T-helper 1 cell treated with Interleukin-12 subunit alpha and Interleukin-12 subunit beta and Interleukin-4 antibody, amounts not matched to agents 30 μg/mL and 1 μg/mL, for 36 hours (primary cell): ENCODE measurements around the gene FNBP1.

ENCODE experiments used
- H3K27ac Mint-ChIP-seq: one replicate; pipeline ENCODE4 v1.8.0; 2021; ENCODE audit warnings: mild to moderate bottlenecking, mixed read lengths
- H3K27me3 Mint-ChIP-seq: one replicate; pipeline ENCODE4 v1.8.0; 2021; ENCODE audit warnings: low read depth, mixed read lengths
- H3K36me3 Mint-ChIP-seq: one replicate; pipeline ENCODE4 v1.8.0; 2021; ENCODE audit warnings: low read depth, mixed read lengths
- H3K4me1 Mint-ChIP-seq: one replicate; pipeline ENCODE4 v1.8.0; 2021; ENCODE audit warnings: low read depth, mixed read lengths
- H3K4me3 Mint-ChIP-seq: one replicate; pipeline ENCODE4 v1.8.0; 2021; ENCODE audit warnings: mild to moderate bottlenecking, moderate library complexity, mixed read lengths
- H3K9me3 Mint-ChIP-seq: one replicate; pipeline ENCODE4 v1.8.0; 2021; ENCODE audit warnings: mixed read lengths

FNBP1 gene

GRCh38 chr9:130054325-130054786 lies 11.4 kb upstream of the FNBP1 start:
- Mint-ChIP-seq H3K4me3 (peak overlapping the region; percentile 94), H3K4me1 (peaks cover 16% of the 10 kb centered on the region), H3K9me3 (no peaks in the 10 kb centered on the region), H3K27ac (peak overlapping the region; percentile 89), H3K36me3 (peaks cover 12% of the 10 kb centered on the region), H3K27me3 (no peaks in the 10 kb centered on the region)

GRCh38 chr9:130053504-130054324 lies 10.7 kb upstream of the FNBP1 start, which contains the start of gene GPR107:
GPR107 (plus strand) TSS chr9:130053906; CDS start chr9:130053933, 27 bp downstream.
- Mint-ChIP-seq H3K27ac (peak within 1 kb of the TSS; percentile 89), H3K27me3 (no peaks in the 10 kb centered on the region), H3K9me3 (no peaks in the 10 kb centered on the region), H3K36me3 (peaks cover 9% of the 10 kb centered on the region), H3K4me3 (peak within 1 kb of the TSS; percentile 94), H3K4me1 (peaks cover 15% of the 10 kb centered on the region)

- Mint-ChIP-seq H3K4me1 (peaks cover 13% of the 10 kb centered on the region), H3K9me3 (no peaks in the 10 kb centered on the region), H3K36me3 (peaks cover 6% of the 10 kb centered on the region), H3K4me3 (peak overlapping the region; percentile 94), H3K27me3 (no peaks in the 10 kb centered on the region), H3K27ac (peak overlapping the region; percentile 75)
Measured at GRCh38 chr9:130053109-130053503, 10.1 kb upstream of the FNBP1 start.

DNA sequence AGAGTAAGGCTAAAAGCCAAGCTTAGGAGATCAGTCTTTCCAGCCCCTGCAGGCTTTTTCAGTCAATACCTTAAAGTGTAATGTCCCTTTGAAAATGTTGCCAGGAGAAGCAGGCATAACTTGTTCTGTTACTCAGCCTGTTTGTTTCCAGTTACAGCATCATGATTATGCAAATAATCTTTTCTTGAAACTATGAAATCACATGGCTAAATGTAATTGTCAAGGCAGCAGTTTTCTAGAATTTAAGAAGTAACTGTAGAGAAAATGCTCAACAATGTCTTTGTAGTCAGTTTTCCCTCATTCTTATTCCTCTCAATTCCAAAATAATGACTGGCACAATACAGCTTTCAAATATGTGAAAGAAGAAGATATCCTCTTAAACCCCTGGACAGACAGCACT lies 8.9 kb upstream of the FNBP1 start:
- Mint-ChIP-seq H3K27ac (peak overlapping the region; percentile 58), H3K36me3 (peaks cover 5% of the 10 kb centered on the region), H3K27me3 (no peaks in the 10 kb centered on the region), H3K4me3 (peak overlapping the region; percentile 55), H3K9me3 (no peaks in the 10 kb centered on the region), H3K4me1 (peaks cover 9% of the 10 kb centered on the region)

DNA sequence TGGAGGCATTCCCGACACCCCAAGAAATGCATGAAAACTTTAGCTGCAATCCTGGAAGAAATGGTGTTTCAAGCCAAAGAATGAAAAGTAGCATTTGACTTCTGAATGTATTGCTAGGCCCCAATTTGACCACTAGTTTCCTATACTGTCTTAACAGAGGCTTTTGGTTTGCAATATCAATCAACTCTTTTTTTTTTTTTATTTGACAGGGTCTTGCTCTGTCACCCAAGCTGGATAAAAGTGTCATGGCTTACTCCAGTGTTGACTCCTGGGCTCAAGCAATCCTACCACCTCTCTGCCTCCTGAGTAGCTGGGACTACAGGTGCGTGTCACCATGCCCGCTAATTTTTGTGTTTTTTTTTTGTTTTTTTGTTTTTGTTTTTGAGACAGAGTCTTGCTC lies 7.5 kb upstream of the FNBP1 start:
- H3K27me3 Mint-ChIP-seq: no peaks in the 10 kb centered on the region
- peaks cover 14% of the 10 kb centered on the region for H3K4me1 Mint-ChIP-seq
- no peaks in the 10 kb centered on the region for H3K9me3 Mint-ChIP-seq
- peak overlapping the region; percentile 41 for H3K27ac Mint-ChIP-seq
- H3K36me3 Mint-ChIP-seq: peaks cover 5% of the 10 kb centered on the region
- no peak overlapping the region for H3K4me3 Mint-ChIP-seq

DNA sequence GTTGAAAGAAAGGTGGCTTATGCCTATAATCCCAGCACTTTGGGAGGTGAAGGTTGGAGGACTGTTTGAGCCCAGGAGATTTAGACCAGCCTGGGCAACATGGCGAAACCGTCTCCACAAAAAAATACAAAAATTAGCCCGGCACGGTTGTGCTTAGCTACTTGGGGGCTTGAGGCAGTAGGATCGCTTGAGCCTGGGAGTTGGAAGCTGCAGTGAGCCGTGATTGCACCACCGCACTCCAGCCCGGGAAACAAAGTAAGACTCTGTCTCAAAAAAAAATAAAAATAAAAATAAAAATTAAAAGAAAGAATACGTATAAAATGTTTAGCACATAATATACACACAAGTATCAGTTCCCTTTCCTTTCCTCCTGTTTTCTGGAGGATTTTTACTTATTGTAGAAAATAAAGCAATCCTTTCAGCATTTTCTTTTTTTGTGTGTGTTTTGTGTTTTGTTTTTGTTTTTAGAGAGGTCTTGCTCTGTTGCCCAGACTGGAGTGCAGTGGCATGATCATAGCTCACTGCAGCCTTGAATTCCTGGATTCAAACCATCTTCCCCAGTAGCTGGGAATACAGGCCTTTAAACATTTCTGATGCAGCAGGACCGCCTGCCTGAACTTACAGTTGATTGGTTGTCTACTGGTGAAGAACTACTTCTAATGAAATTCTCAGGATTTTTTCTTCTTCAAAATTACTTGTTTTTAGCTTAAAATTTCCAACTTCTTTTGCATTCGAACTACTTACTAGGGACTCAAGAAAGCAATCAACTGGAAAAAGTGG lies 6.6 kb upstream of the FNBP1 start:
- Mint-ChIP-seq H3K4me3 (no peak overlapping the region), H3K27me3 (no peaks in the 10 kb centered on the region), H3K9me3 (no peaks in the 10 kb centered on the region), H3K4me1 (peaks cover 18% of the 10 kb centered on the region), H3K27ac (no peak overlapping the region), H3K36me3 (peaks cover 5% of the 10 kb centered on the region)

GRCh38 chr9:130045725-130046450 lies 2.9 kb upstream of the FNBP1 start:
- Mint-ChIP-seq H3K4me1 (peaks cover 25% of the 10 kb centered on the region), H3K36me3 (peaks cover 13% of the 10 kb centered on the region), H3K9me3 (no peaks in the 10 kb centered on the region), H3K27ac (peak overlapping the region; percentile 88), H3K4me3 (peak overlapping the region; percentile 74), H3K27me3 (no peaks in the 10 kb centered on the region)

DNA sequence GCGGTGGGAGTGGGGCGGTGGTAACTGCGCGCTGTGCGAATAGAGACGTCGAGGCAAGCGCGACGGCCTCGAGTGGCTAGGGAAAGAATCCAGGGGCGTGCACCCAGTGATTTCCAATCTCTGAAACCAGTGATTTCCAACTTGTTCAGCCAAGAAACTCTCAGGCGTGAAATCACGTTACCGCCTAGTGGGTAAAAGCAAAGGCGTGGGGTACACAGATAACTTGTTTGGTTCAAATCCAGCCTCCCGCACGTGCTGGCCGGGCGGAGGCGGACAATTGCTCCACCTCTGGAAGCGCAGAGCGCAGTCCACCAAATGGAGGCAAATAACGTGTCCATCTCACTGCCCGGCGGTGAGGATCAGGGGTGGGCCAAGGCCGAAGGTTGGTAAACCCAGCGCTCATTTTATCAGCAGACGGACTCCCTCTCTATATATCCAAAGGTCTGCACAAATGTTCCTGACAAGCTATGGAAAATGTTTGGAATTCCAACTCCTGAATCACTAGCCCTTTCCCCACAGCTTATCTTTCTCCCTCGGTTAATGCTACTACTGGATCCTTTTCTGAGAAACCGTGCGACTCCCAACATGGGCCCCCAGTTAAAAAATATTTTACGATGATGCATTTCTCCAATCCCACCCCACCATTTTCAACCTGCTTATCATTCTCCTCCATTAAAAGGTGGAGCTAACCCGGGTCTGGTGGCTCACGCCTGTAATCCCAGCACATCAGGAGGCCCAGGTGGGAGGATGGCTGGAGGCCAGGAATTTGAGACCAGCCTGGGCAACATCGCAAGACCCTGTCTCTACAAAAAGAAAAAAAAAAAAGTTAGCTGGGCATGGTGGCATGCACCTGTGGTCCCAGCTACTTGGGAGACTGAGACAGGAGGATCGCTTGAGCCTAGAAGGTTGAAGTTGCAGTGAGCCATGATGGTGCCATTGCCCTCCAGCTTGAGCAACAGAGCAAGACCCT lies 950 bp upstream of the FNBP1 start:
- Mint-ChIP-seq H3K27me3 (no peaks in the 10 kb centered on the region), H3K36me3 (peaks cover 11% of the 10 kb centered on the region), H3K4me1 (peaks cover 36% of the 10 kb centered on the region), H3K27ac (peak overlapping the region; percentile 70), H3K9me3 (no peaks in the 10 kb centered on the region), H3K4me3 (peak overlapping the region; percentile 94)

DNA sequence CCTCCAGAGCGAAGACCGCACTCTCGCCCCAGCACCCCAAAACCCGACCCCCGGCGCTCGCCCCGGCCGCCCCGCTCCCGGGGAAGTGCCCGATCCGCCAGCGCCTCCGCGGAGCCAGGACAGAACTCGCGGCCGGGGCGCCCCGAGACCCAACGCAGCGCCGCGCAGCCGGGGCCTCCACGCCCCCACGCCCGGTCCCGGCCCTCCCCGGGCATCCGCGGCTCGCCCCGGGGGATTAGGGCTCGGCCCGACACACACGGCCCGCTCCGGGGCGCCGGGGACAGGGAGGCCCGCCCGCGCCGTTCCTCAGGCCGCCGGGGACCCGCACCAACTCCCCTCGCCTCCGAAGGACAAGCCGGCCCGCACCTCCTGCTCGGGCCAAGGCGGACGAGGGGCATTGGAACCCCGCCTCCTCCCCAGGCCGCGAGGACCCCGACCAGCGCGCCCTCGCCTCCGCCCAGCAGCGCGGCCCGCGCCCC lies 544 bp downstream of the FNBP1 start:
- peak overlapping the region; percentile 99 for H3K27ac Mint-ChIP-seq
- peaks cover 11% of the 10 kb centered on the region for H3K36me3 Mint-ChIP-seq
- peaks cover 43% of the 10 kb centered on the region for H3K4me1 Mint-ChIP-seq

GRCh38 chr9:130041648-130042405 lies 1.2 kb downstream of the FNBP1 start:
- peaks cover 13% of the 10 kb centered on the region for H3K36me3 Mint-ChIP-seq
- peak overlapping the region; percentile 99 for H3K27ac Mint-ChIP-seq
- H3K4me3 Mint-ChIP-seq: peak overlapping the region; percentile 100
- H3K27me3 Mint-ChIP-seq: no peaks in the 10 kb centered on the region
- no peaks in the 10 kb centered on the region for H3K9me3 Mint-ChIP-seq
- peaks cover 50% of the 10 kb centered on the region for H3K4me1 Mint-ChIP-seq

More for the DNA sequence above, 544 bp downstream of the FNBP1 start:
- Mint-ChIP-seq H3K27me3 (no peaks in the 10 kb centered on the region), H3K9me3 (no peaks in the 10 kb centered on the region), H3K4me3 (peak overlapping the region; percentile 100)

GRCh38 chr9:130040984-130041647 lies 1.9 kb downstream of the FNBP1 start:
- Mint-ChIP-seq H3K27ac (peak overlapping the region; percentile 99), H3K27me3 (no peaks in the 10 kb centered on the region), H3K4me3 (peak overlapping the region; percentile 100), H3K4me1 (peaks cover 55% of the 10 kb centered on the region), H3K36me3 (peaks cover 16% of the 10 kb centered on the region), H3K9me3 (no peaks in the 10 kb centered on the region)

DNA sequence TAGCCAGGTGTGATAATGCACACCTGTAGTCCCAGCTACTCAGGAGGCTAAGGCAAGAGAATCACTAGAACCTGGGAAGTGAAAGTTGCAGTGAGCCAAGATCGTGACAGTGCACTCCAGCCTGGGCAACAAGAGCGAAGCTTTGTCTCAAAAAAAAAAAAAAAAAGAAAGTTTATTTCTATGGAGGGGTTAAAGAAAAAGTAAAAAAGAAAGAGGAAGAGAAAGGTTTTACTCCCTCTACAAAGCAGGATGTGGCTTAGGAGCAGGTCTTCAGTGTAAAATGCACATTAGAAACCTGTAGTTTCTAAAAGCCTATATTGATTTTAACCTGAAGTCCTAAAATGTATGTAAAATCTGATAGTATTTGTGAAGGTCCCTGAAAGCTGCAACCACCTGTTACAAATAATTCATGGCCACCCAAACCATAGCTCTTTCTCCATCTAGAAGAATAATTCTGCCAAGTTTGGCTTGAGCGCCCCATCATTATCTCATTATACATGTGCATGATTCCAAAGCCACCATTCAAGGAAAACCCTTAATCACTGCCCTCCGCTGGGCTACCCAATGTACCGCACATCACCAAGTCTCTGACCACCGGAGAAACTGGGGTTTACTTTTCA lies 3.4 kb downstream of the FNBP1 start:
- no peaks in the 10 kb centered on the region for H3K9me3 Mint-ChIP-seq
- peaks cover 57% of the 10 kb centered on the region for H3K4me1 Mint-ChIP-seq
- H3K27me3 Mint-ChIP-seq: no peaks in the 10 kb centered on the region
- H3K4me3 Mint-ChIP-seq: peak overlapping the region; percentile 100
- peaks cover 21% of the 10 kb centered on the region for H3K36me3 Mint-ChIP-seq
- H3K27ac Mint-ChIP-seq: peak overlapping the region; percentile 93
